ENCODE measurements around the gene CFDP1. TPM values are rescaled to one million over a fixed set of nuclear protein-coding genes. Genes with fewer than 3 reads are reported as not detected.
A peak's percentile ranks its signal among the peaks of the same experiment; 100 is the strongest.
"Not testable (repeated sequence)": the region's sequence is repeated elsewhere in the genome, so short reads cannot be mapped to it uniquely, and the experiment has no call there.

Gene CFDP1
- total RNA-seq, 2 donors from 2014 or later = 35.1 to 52.3 TPM

GRCh38 chr16:75282466-75283281 lies 150.6 kb downstream of the CFDP1 start:
- no peak overlapping the region for H3K27ac Mint-ChIP-seq
- ATAC-seq (replicated peaks) = no peak
- H3K36me3 Mint-ChIP-seq (ENCODE audit: low read depth) = peaks cover 6% of the 10 kb centered on the region

GRCh38 chr16:75281826-75282225 lies 151.5 kb downstream of the CFDP1 start:
- Mint-ChIP-seq H3K36me3 (ENCODE audit: low read depth) (peaks cover 6% of the 10 kb centered on the region), H3K4me3 (no peak overlapping the region), H3K27ac (no peak overlapping the region), H3K9me3 (no peaks in the 10 kb centered on the region), H3K27me3 (peaks cover 4% of the 10 kb centered on the region), H3K4me1 (no peaks in the 10 kb centered on the region)
- ATAC-seq (replicated peaks) = no peak

More at GRCh38 chr16:75282466-75283281, 150.6 kb downstream of the CFDP1 start:
- H3K27me3 Mint-ChIP-seq = peaks cover 4% of the 10 kb centered on the region
- no peaks in the 10 kb centered on the region for H3K4me1 Mint-ChIP-seq
- H3K4me3 Mint-ChIP-seq = no peak overlapping the region
- H3K9me3 Mint-ChIP-seq = no peaks in the 10 kb centered on the region

GRCh38 chr16:75281009-75281408 lies 152.3 kb downstream of the CFDP1 start:
- H3K36me3 Mint-ChIP-seq (ENCODE audit: low read depth); H3K4me3 Mint-ChIP-seq; H3K9me3 Mint-ChIP-seq; H3K4me1 Mint-ChIP-seq; H3K27ac Mint-ChIP-seq; H3K27me3 Mint-ChIP-seq; ATAC-seq (replicated peaks): not testable (repeated sequence)

- H3K9me3 Mint-ChIP-seq = no peaks in the 10 kb centered on the region
- H3K27ac Mint-ChIP-seq = no peak overlapping the region
- H3K4me1 Mint-ChIP-seq = no peaks in the 10 kb centered on the region
- H3K27me3 Mint-ChIP-seq = peaks cover 4% of the 10 kb centered on the region
- no peak overlapping the region for H3K4me3 Mint-ChIP-seq
- no peaks in the 10 kb centered on the region for H3K36me3 Mint-ChIP-seq (ENCODE audit: low read depth)
- ATAC-seq (replicated peaks) = no peak
Observed at GRCh38 chr16:75280331-75280804, 152.9 kb downstream of the CFDP1 start.

GRCh38 chr16:75279305-75279704 lies 154.0 kb downstream of the CFDP1 start:
- H3K36me3 Mint-ChIP-seq (ENCODE audit: low read depth) = no peaks in the 10 kb centered on the region
- H3K4me3 Mint-ChIP-seq = no peak overlapping the region
- H3K9me3 Mint-ChIP-seq = no peaks in the 10 kb centered on the region
- peaks cover 6% of the 10 kb centered on the region for H3K4me1 Mint-ChIP-seq
- peaks cover 8% of the 10 kb centered on the region for H3K27me3 Mint-ChIP-seq
- no peak for ATAC-seq (replicated peaks)
- H3K27ac Mint-ChIP-seq = no peak overlapping the region

GRCh38 chr16:75273054-75273925 lies 160.0 kb downstream of the CFDP1 start:
- Mint-ChIP-seq H3K9me3 (no peaks in the 10 kb centered on the region), H3K4me1 (peaks cover 6% of the 10 kb centered on the region), H3K27me3 (peaks cover 8% of the 10 kb centered on the region)

DNA sequence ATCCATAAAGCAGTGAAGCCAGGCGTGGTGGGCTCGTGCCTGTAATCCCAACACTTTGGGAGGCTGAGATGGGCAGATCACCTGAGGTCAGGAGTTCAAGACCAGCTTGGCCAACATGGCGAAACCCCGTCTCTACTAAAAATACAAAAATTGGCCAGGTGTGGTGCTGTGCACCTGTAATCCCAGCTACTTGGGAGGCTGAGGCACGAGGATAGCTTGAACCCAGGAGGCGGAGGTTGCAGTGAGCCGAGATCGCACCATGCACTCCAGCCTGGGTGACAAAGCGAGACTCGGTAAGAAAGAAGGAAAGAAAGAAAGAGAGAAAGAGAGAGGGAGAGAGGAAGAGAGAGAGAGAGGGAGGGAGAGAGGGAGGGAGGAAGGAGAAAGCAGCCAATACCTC lies 160.7 kb downstream of the CFDP1 start:
- H3K9me3 Mint-ChIP-seq; H3K4me3 Mint-ChIP-seq; H3K27me3 Mint-ChIP-seq; ATAC-seq (replicated peaks); H3K36me3 Mint-ChIP-seq (ENCODE audit: low read depth); H3K4me1 Mint-ChIP-seq; H3K27ac Mint-ChIP-seq: not testable (repeated sequence)

More at GRCh38 chr16:75273054-75273925, 160.0 kb downstream of the CFDP1 start:
- Mint-ChIP-seq H3K27ac (no peak overlapping the region), H3K36me3 (ENCODE audit: low read depth) (no peaks in the 10 kb centered on the region), H3K4me3 (no peak overlapping the region)
- ATAC-seq (replicated peaks) = no peak

- Mint-ChIP-seq H3K36me3 (ENCODE audit: low read depth) (no peaks in the 10 kb centered on the region), H3K27ac (no peak overlapping the region), H3K27me3 (peaks cover 8% of the 10 kb centered on the region), H3K4me3 (no peak overlapping the region), H3K4me1 (peaks cover 6% of the 10 kb centered on the region), H3K9me3 (no peaks in the 10 kb centered on the region)
- no peak for ATAC-seq (replicated peaks)
Observed at GRCh38 chr16:75272097-75272551, 161.2 kb downstream of the CFDP1 start.

DNA sequence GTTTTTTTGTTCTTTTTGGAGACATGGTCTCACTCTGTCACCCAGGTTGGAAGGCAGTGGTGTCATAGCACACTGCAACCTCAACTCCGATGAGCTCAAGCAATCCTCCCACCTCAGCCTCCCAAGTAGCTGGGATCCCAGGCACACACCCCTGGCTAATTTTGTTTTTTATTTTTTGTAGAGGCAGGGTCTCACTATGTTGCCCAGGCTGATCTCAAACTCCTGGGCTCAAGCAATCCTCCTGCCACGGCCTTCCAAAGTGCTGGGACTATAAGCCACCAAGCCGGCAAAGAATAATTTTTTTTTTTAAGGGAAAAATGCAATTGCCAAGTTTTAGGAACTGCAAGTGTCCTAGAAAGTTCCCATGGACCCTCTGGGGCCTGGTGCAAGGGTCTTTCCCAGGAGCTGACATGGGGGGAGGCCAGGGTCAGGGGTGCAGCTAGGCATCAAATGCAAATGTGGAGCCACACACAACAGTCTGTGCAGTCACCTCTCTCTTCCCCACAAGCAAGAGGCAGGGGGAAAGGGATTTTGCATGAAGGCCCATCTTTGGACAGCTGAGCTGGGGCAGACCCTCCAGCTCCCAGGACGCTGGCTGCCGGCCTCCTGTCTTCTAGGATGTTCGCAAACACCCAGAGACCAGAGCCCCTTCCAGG lies 161.7 kb downstream of the CFDP1 start:
- Mint-ChIP-seq H3K9me3 (no peaks in the 10 kb centered on the region), H3K27me3 (peaks cover 9% of the 10 kb centered on the region), H3K27ac (no peak overlapping the region), H3K4me1 (peaks cover 6% of the 10 kb centered on the region), H3K4me3 (no peak overlapping the region), H3K36me3 (ENCODE audit: low read depth) (no peaks in the 10 kb centered on the region)
- ATAC-seq (replicated peaks) = no peak

GRCh38 chr16:75269358-75269757 lies 163.9 kb downstream of the CFDP1 start:
- not testable (repeated sequence) for H3K4me1 Mint-ChIP-seq; H3K4me3 Mint-ChIP-seq; H3K27ac Mint-ChIP-seq; H3K9me3 Mint-ChIP-seq; H3K36me3 Mint-ChIP-seq (ENCODE audit: low read depth); ATAC-seq (replicated peaks)
- peaks cover 14% of the 10 kb centered on the region for H3K27me3 Mint-ChIP-seq

GRCh38 chr16:75267631-75268264 lies 165.6 kb downstream of the CFDP1 start:
- Mint-ChIP-seq H3K4me3 (no peak overlapping the region), H3K27ac (no peak overlapping the region), H3K27me3 (peaks cover 20% of the 10 kb centered on the region), H3K9me3 (no peaks in the 10 kb centered on the region), H3K36me3 (ENCODE audit: low read depth) (no peaks in the 10 kb centered on the region), H3K4me1 (peaks cover 4% of the 10 kb centered on the region)
- no peak for ATAC-seq (replicated peaks)

- Mint-ChIP-seq H3K27ac (no peak overlapping the region), H3K4me1 (peaks cover 4% of the 10 kb centered on the region), H3K4me3 (peak overlapping the region; percentile 65), H3K27me3 (peaks cover 20% of the 10 kb centered on the region), H3K36me3 (ENCODE audit: low read depth) (no peaks in the 10 kb centered on the region), H3K9me3 (no peaks in the 10 kb centered on the region)
- ATAC-seq (replicated peaks) = no peak
Observed at GRCh38 chr16:75266738-75267630, 166.3 kb downstream of the CFDP1 start.
